ENCODE results near the gene FANCL. TPM values are rescaled to one million over a fixed set of nuclear protein-coding genes. Genes with fewer than 3 reads are reported as not detected.
"Not testable (repeated sequence)": the region's sequence is repeated elsewhere in the genome, so short reads cannot be mapped to it uniquely, and the experiment has no call there.

The FANCL gene
- total RNA-seq, 4 donors from 2014 or later: 28.5 to 42.7 (median 36.5) TPM

- H3K27me3 ChIP-seq: no peaks in the 10 kb centered on the region
- TF ChIP-seq POLR2A (IDR thresholded peaks at IDR 0.05): no peak
- no peak for TF ChIP-seq CTCF (IDR thresholded peaks at IDR 0.05)
- no peaks in the 10 kb centered on the region for H3K36me3 ChIP-seq
- H3K4me3 ChIP-seq: no peak overlapping the region
- H3K9me3 ChIP-seq: no peaks in the 10 kb centered on the region
- no peak overlapping the region for H3K27ac ChIP-seq
- DNase-seq: no peak
- no peaks in the 10 kb centered on the region for H3K4me1 ChIP-seq
Observed at GRCh38 chr2:58186501-58186900, 54.6 kb downstream of the FANCL start.

- H3K4me3 ChIP-seq: no peak overlapping the region
- no peaks in the 10 kb centered on the region for H3K9me3 ChIP-seq
- TF ChIP-seq POLR2A (IDR thresholded peaks at IDR 0.05) (no peak), CTCF (IDR thresholded peaks at IDR 0.05) (no peak)
- H3K27me3 ChIP-seq: no peaks in the 10 kb centered on the region
- no peaks in the 10 kb centered on the region for H3K4me1 ChIP-seq
- DNase-seq: no peak
- H3K27ac ChIP-seq: no peak overlapping the region
- no peaks in the 10 kb centered on the region for H3K36me3 ChIP-seq
Observed at GRCh38 chr2:58182527-58182926, 58.6 kb downstream of the FANCL start.

GRCh38 chr2:58180635-58181034 lies 60.5 kb downstream of the FANCL start:
- Histone ChIP-seq H3K4me1 (no peaks in the 10 kb centered on the region), H3K27ac (no peak overlapping the region), H3K4me3 (no peak overlapping the region), H3K27me3 (no peaks in the 10 kb centered on the region), H3K36me3 (no peaks in the 10 kb centered on the region), H3K9me3 (no peaks in the 10 kb centered on the region)
- TF ChIP-seq CTCF (IDR thresholded peaks at IDR 0.05) (no peak), POLR2A (IDR thresholded peaks at IDR 0.05) (no peak)
- no peak for DNase-seq

GRCh38 chr2:58180175-58180574 lies 61.0 kb downstream of the FANCL start:
- not testable (repeated sequence) for DNase-seq, H3K4me3 ChIP-seq, H3K4me1 ChIP-seq

GRCh38 chr2:58177187-58177586 lies 63.9 kb downstream of the FANCL start:
- not testable (repeated sequence) for H3K27me3 ChIP-seq, H3K9me3 ChIP-seq, H3K4me1 ChIP-seq, H3K4me3 ChIP-seq, DNase-seq, H3K36me3 ChIP-seq, H3K27ac ChIP-seq

More at GRCh38 chr2:58180175-58180574, 61.0 kb downstream of the FANCL start:
- not testable (repeated sequence) for H3K27me3 ChIP-seq, H3K27ac ChIP-seq, H3K36me3 ChIP-seq, H3K9me3 ChIP-seq

- H3K9me3 ChIP-seq, H3K36me3 ChIP-seq, H3K27ac ChIP-seq, H3K4me3 ChIP-seq, H3K4me1 ChIP-seq, H3K27me3 ChIP-seq, DNase-seq: not testable (repeated sequence)
Observed at GRCh38 chr2:58171831-58172230, 69.3 kb downstream of the FANCL start.

- not testable (repeated sequence) for H3K36me3 ChIP-seq, H3K4me1 ChIP-seq, DNase-seq, H3K27ac ChIP-seq, H3K4me3 ChIP-seq, H3K9me3 ChIP-seq, H3K27me3 ChIP-seq
Observed at GRCh38 chr2:58170334-58170933, 70.7 kb downstream of the FANCL start.

- not testable (repeated sequence) for H3K27me3 ChIP-seq, H3K9me3 ChIP-seq, H3K27ac ChIP-seq, DNase-seq, H3K4me1 ChIP-seq, H3K4me3 ChIP-seq, H3K36me3 ChIP-seq
Observed at GRCh38 chr2:58169845-58170244, 71.3 kb downstream of the FANCL start.

GRCh38 chr2:58168130-58168529 lies 73.0 kb downstream of the FANCL start:
- H3K27ac ChIP-seq, H3K4me3 ChIP-seq, H3K9me3 ChIP-seq, H3K36me3 ChIP-seq, DNase-seq, H3K4me1 ChIP-seq, H3K27me3 ChIP-seq: not testable (repeated sequence)

Data from Peyer's patch (tissue), 4 donors.